Keratinocyte (primary cell): Measurements from ENCODE around the gene TBCE. TPM values are rescaled to one million over a fixed set of nuclear protein-coding genes. Genes with fewer than 3 reads are reported as not detected.

Experiments
- DNase-seq: peaks from one replicate; pipeline ENCODE4 v3.0.0-alpha.2; 2011; ENCODE audit warnings: low read depth, missing footprints, low spot score
- FAIRE-seq: peaks from 2 replicates; lab custom pipeline; 2011; peaks lifted over from hg19 to GRCh38; lab: Jason Lieb, UNC
- H2AFZ ChIP-seq: 2 replicates; pipeline ENCODE4 v1.6.0; 2012; ENCODE audit warnings: low read length, control low read depth, inconsistent platforms; ENCODE audit not compliant: control insufficient read depth
- H3K27ac ChIP-seq: 2 replicates; pipeline ENCODE4 v1.5.1; 2011; ENCODE audit warnings: low read length; ENCODE audit not compliant: control insufficient read depth, insufficient read depth
- H3K27me3 ChIP-seq: 3 replicates; pipeline ENCODE4 v1.6.0; 2011; ENCODE audit warnings: low read length; ENCODE audit not compliant: control insufficient read depth, insufficient read depth; ENCODE audit errors: extremely low read depth
- H3K36me3 ChIP-seq, 2 experiments: 2 replicates in 1 of 2; 3 replicates in 1 of 2; pipeline ENCODE4 v1.5.1; 2011; ENCODE audit warnings: low read length in 2 of 2, mild to moderate bottlenecking in 1 of 2; ENCODE audit not compliant: control insufficient read depth in 2 of 2, insufficient read depth in 2 of 2; ENCODE audit errors: extremely low read depth in 1 of 2
- H3K4me1 ChIP-seq: 3 replicates; pipeline ENCODE4 v1.5.1; 2011; ENCODE audit warnings: low read length; ENCODE audit not compliant: control insufficient read depth, insufficient read depth; ENCODE audit errors: extremely low read depth
- H3K4me2 ChIP-seq: 3 replicates; pipeline ENCODE4 v1.6.0; 2011; ENCODE audit warnings: low read depth, low read length; ENCODE audit not compliant: control insufficient read depth, insufficient read depth; ENCODE audit errors: extremely low read depth
- H3K4me3 ChIP-seq, 3 experiments: fragments of 200-600 bp in 1 of 3; sonication (generic) in 1 of 3; 2 replicates in 2 of 3; 3 replicates in 1 of 3; pipeline ENCODE4 v1.5.1; 2011 to 2016; ENCODE audit warnings: low read length in 3 of 3, mild to moderate bottlenecking in 3 of 3, control low read depth in 2 of 3, inconsistent platforms in 1 of 3, low read depth in 1 of 3, mixed read lengths in 1 of 3, mixed run types in 1 of 3, moderate library complexity in 1 of 3; ENCODE audit not compliant: control insufficient read depth in 2 of 3, insufficient read depth in 2 of 3; ENCODE audit errors: extremely low read depth in 1 of 3
- H3K79me2 ChIP-seq: 2 replicates; pipeline ENCODE4 v1.6.0; 2012; ENCODE audit warnings: low read length; ENCODE audit not compliant: control insufficient read depth, insufficient read depth
- H3K9ac ChIP-seq: 3 replicates; pipeline ENCODE4 v1.6.0; 2011; ENCODE audit warnings: low read length; ENCODE audit not compliant: control insufficient read depth, insufficient read depth; ENCODE audit errors: extremely low read depth
- H3K9me1 ChIP-seq: 3 replicates; pipeline ENCODE4 v1.6.0; 2011; ENCODE audit warnings: low read length; ENCODE audit not compliant: control insufficient read depth, insufficient read depth; ENCODE audit errors: extremely low read depth
- H3K9me3 ChIP-seq: 2 replicates; pipeline ENCODE4 v1.5.1; 2012; ENCODE audit warnings: low read depth, low read length; ENCODE audit not compliant: control insufficient read depth
- H4K20me1 ChIP-seq: 3 replicates; pipeline ENCODE4 v1.6.0; 2011; ENCODE audit warnings: low read length; ENCODE audit not compliant: control insufficient read depth, insufficient read depth; ENCODE audit errors: extremely low read depth
- EZH2 ChIP-seq: IDR thresholded peaks from one replicate; pipeline ENCODE4 v1.6.1; 2012; ENCODE audit warnings: inconsistent platforms, mild to moderate bottlenecking, low read length, moderate library complexity
- dilution Hi-C: fragments of 300-500 bp; cut with MboI; formaldehyde crosslinking; loops from one replicate; pipeline ENCODE4 v1.7.0; 2020; ENCODE audit warnings: low sequenced_read_pairs; ENCODE audit not compliant: extremely low pct_ligation_motif_present
- polyA plus RNA-seq, 5 experiments: library from polyadenylated mRNA; depleted of rRNA in 3 of 5; stranded (reverse) in 3 of 5; stranded (forward) in 1 of 5; unstranded in 1 of 5; fragments of >200 nt; gene quantifications; 1 replicate in 1 of 5; 2 replicates in 3 of 5; 3 replicates in 1 of 5; pipeline versions ENCODE4 v1.2.1 to v1.2.3, GENCODE V29; 2011 to 2012; ENCODE audit warnings: missing spikeins in 2 of 5, low read depth in 1 of 5, low replicate concordance in 1 of 5
- TF ChIP-seq, protein P1 (sequence below), 3 experiments: IDR thresholded peaks in 1 of 3; conservative IDR thresholded peaks in 1 of 3; optimal IDR thresholded peaks in 1 of 3; 2 replicates in 2 of 3; 3 replicates in 1 of 3; pipeline versions ENCODE3 to v1.5.1; 2011; ENCODE audit warnings: low read length in 3 of 3, mild to moderate bottlenecking in 3 of 3, moderate library complexity in 2 of 3, control low read depth in 1 of 3, inconsistent platforms in 1 of 3; ENCODE audit not compliant: insufficient read depth in 2 of 3; ENCODE audit errors: extremely low read depth in 1 of 3

The TBCE gene
- polyA plus RNA-seq, 1 donor (not counting 4 experiments of a cell fraction or from before 2014, with no cell fraction given), result 27.5 TPM

DNA sequence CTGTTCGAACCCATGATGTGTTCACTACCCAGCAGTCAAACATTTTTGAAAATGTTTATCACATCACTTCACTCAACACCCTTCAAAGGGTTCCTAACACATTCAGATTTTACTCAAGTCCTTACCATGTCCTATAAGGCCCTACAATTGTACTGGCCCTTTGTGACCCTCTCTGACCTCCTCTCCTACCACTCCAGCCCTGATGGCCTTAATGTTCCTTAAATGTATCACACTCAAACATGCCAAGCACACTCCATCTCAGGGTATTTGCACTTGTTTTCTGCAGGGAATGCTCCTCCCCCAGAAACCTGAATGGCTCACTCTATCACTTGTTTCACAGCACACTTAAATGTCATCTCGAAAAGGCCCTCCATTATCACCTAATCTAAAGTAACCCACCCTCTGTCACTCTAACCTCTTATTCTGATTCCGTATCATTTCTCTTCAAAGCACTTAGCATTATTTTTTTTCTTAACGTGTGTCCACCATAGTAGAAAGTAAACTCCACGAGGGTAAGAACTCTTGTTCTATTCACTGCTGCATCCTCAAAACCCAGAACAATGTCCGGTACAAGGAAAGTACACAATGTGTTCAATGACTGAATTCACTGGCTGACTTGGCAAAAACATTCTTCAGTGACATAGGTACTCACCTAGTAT, 46.6 kb upstream of the TBCE start:
- Histone ChIP-seq H3K27me3 (no peaks in the 10 kb centered on the region), H3K27ac (no peak overlapping the region), H3K4me2 (no peak overlapping the region), H3K9ac (no peak overlapping the region), H3K9me3 (no peaks in the 10 kb centered on the region), H4K20me1 (peaks cover 4% of the 10 kb centered on the region), H3K4me1 (peaks cover 9% of the 10 kb centered on the region), H3K9me1 (peaks cover 3% of the 10 kb centered on the region), H3K36me3 (peaks cover 1 to 9% of the 10 kb centered on the region in 2 experiments), H3K4me3 (no peak overlapping the region), H2AFZ (no peak overlapping the region), H3K79me2 (peaks cover 95% of the 10 kb centered on the region)
- no peak for DNase-seq
- TF ChIP-seq, protein P1, sequence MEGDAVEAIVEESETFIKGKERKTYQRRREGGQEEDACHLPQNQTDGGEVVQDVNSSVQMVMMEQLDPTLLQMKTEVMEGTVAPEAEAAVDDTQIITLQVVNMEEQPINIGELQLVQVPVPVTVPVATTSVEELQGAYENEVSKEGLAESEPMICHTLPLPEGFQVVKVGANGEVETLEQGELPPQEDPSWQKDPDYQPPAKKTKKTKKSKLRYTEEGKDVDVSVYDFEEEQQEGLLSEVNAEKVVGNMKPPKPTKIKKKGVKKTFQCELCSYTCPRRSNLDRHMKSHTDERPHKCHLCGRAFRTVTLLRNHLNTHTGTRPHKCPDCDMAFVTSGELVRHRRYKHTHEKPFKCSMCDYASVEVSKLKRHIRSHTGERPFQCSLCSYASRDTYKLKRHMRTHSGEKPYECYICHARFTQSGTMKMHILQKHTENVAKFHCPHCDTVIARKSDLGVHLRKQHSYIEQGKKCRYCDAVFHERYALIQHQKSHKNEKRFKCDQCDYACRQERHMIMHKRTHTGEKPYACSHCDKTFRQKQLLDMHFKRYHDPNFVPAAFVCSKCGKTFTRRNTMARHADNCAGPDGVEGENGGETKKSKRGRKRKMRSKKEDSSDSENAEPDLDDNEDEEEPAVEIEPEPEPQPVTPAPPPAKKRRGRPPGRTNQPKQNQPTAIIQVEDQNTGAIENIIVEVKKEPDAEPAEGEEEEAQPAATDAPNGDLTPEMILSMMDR (optimal IDR thresholded peaks at IDR 0.05 in 1 of 3, IDR thresholded peaks at IDR 0.05 in 1 of 3, conservative IDR thresholded peaks at IDR 0.05 in 1 of 3; ENCODE audit: extremely low read depth in 1 of 3, insufficient read depth in 2 of 3, low read length in 3 of 3), result no peak
- TF ChIP-seq EZH2, result no peak
- FAIRE-seq, result no peak
- dilution Hi-C loops, result no loop called here

DNA sequence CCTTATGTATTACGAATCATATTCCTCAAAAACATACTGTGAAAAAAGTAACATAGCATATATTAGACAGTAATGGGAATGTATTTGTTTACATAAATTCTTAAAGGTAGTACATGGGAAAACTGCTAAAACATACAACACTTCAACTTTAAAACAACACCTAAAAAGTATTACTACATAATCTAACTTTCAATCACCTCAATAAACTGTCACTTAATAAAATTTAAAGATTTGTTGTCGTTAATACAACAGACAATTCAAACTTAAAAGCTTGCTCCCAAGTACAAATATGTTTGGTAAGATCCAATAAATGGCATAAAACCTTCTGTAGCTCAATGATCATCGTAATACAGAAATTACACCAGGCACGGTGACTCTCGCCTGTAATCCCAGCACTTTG, 42.9 kb upstream of the TBCE start:
- no peak overlapping the region for H3K27ac ChIP-seq

More for the DNA sequence above, 42.9 kb upstream of the TBCE start:
- Histone ChIP-seq H3K36me3 (peaks cover 0 to 4% of the 10 kb centered on the region in 2 experiments), H3K9me1 (peaks cover 3% of the 10 kb centered on the region), H3K4me2 (no peak overlapping the region), H3K9ac (no peak overlapping the region), H3K79me2 (peaks cover 85% of the 10 kb centered on the region), H3K9me3 (no peaks in the 10 kb centered on the region), H3K4me1 (peaks cover 17% of the 10 kb centered on the region), H3K4me3 (no peak overlapping the region), H4K20me1 (peaks cover 4% of the 10 kb centered on the region), H2AFZ (no peak overlapping the region), H3K27me3 (no peaks in the 10 kb centered on the region)
- dilution Hi-C loops, result no loop called here
- DNase-seq (no peak), FAIRE-seq (no peak)
- no peak for TF ChIP-seq EZH2
- TF ChIP-seq, protein P1 (optimal IDR thresholded peaks at IDR 0.05 in 1 of 3, IDR thresholded peaks at IDR 0.05 in 1 of 3, conservative IDR thresholded peaks at IDR 0.05 in 1 of 3; ENCODE audit: extremely low read depth in 1 of 3, insufficient read depth in 2 of 3, low read length in 3 of 3), result no peak
